K562 (cell line): ENCODE results near the gene SNX20. TPM values are rescaled to one million over a fixed set of nuclear protein-coding genes. Genes with fewer than 3 reads are reported as not detected.

Experiments used
- ATF1 ChIP-seq, 2 experiments: fragments of 450-650 bp in 1 of 2; IDR thresholded peaks; 2 replicates each; pipeline ENCODE4 v1.6.1; 2016; ENCODE audit warnings: missing compliant biosample characterization in 1 of 2, missing genetic modification characterization in 1 of 2
- COPS2 ChIP-seq: fragments of 450-650 bp; conservative IDR thresholded peaks from 2 replicates; pipeline ENCODE4 v1.6.1; 2016; ENCODE audit warnings: mild to moderate bottlenecking, moderate library complexity
- CREM ChIP-seq: IDR thresholded peaks from 2 replicates; pipeline ENCODE4 v1.6.1; 2014; ENCODE audit warnings: antibody characterized with exemption, low read depth
- GABPB1 ChIP-seq: sonication (generic); formaldehyde crosslinking; IDR thresholded peaks from 2 replicates; pipeline ENCODE4 v1.8.0; 2022; ENCODE audit warnings: mild to moderate bottlenecking, missing genetic modification reagents
- GABPB2 ChIP-seq: fragments of 250-450 bp; sonication (Bioruptor Pico); conservative IDR thresholded peaks from 2 replicates; pipeline ENCODE4 v1.5.1; 2021; ENCODE audit warnings: mild to moderate bottlenecking
- SMARCE1 ChIP-seq: fragments of 450-650 bp; IDR thresholded peaks from 2 replicates; pipeline ENCODE4 v1.7.1; 2016; ENCODE audit warnings: mild to moderate bottlenecking
- SPI1 ChIP-seq: IDR thresholded peaks from 2 replicates; pipeline ENCODE4 v1.6.1; 2011; ENCODE audit warnings: low read depth, low read length, control low read depth, borderline replicate concordance
- TARDBP ChIP-seq: fragments of 450-650 bp; IDR thresholded peaks from 2 replicates; pipeline ENCODE4 v1.6.1; 2016
- ZBTB2 ChIP-seq: fragments of 450-650 bp; IDR thresholded peaks from 2 replicates; pipeline ENCODE4 v1.6.1; 2016; ENCODE audit warnings: antibody characterized with exemption
- ZNF318 ChIP-seq, 2 experiments: fragments of 450-650 bp; IDR thresholded peaks; 2 replicates each; pipeline ENCODE4 v1.6.1; 2016; ENCODE audit warnings: mild to moderate bottlenecking in 2 of 2, borderline replicate concordance in 1 of 2, low read depth in 1 of 2, moderate library complexity in 1 of 2
- ZNF592 ChIP-seq: fragments of 450-650 bp; IDR thresholded peaks from 2 replicates; pipeline ENCODE4 v1.6.1; 2017; ENCODE audit warnings: antibody characterized with exemption, mild to moderate bottlenecking
- polyA plus RNA-seq, 8 experiments: library from polyadenylated mRNA; depleted of rRNA in 4 of 8; stranded (reverse) in 5 of 8; unstranded in 3 of 8; fragments of >200 nt; fragmentation: Nextera tagmentation in 2 of 8; fragmentation: Illumina TruSeq in 1 of 8; extraction: Ambion mirVana in 2 of 8; extraction: Trizol in 1 of 8; gene quantifications; 2 replicates each; pipeline versions ENCODE4 v1.2.1 to v1.2.3, GENCODE V29; 2011 to 2014; ENCODE audit warnings: inconsistent platforms in 1 of 8, missing spikeins in 1 of 8
- total RNA-seq, 7 experiments: library from RNA; depleted of rRNA in 6 of 7; stranded (reverse); fragments of >200 nt in 6 of 7; fragmentation: Illumina TruSeq in 2 of 7; extraction: Trizol in 2 of 7; gene quantifications; 2 replicates each; pipeline versions ENCODE4 v1.2.1 to v1.2.3, GENCODE V29; 2011 to 2021; ENCODE audit warnings: low replicate concordance in 1 of 7
- TF ChIP-seq, protein P1 (sequence below), 2 experiments: fragments of 450-650 bp in 1 of 2; sonication (generic) in 1 of 2; formaldehyde crosslinking in 1 of 2; IDR thresholded peaks in 1 of 2; conservative IDR thresholded peaks in 1 of 2; 2 replicates each; pipeline versions ENCODE4 v1.6.1 to v1.8.1; 2016 to 2023; ENCODE audit warnings: mild to moderate bottlenecking in 2 of 2, moderate library complexity in 2 of 2, inconsistent platforms in 1 of 2, missing genetic modification reagents in 1 of 2

Gene SNX20
- total and polyA plus RNA-seq, 9 of the 15 experiments (the other 6 are each of a cell fraction or from before 2014, with no cell fraction given): 0.04 to 0.07 TPM; not detected in 7

DNA sequence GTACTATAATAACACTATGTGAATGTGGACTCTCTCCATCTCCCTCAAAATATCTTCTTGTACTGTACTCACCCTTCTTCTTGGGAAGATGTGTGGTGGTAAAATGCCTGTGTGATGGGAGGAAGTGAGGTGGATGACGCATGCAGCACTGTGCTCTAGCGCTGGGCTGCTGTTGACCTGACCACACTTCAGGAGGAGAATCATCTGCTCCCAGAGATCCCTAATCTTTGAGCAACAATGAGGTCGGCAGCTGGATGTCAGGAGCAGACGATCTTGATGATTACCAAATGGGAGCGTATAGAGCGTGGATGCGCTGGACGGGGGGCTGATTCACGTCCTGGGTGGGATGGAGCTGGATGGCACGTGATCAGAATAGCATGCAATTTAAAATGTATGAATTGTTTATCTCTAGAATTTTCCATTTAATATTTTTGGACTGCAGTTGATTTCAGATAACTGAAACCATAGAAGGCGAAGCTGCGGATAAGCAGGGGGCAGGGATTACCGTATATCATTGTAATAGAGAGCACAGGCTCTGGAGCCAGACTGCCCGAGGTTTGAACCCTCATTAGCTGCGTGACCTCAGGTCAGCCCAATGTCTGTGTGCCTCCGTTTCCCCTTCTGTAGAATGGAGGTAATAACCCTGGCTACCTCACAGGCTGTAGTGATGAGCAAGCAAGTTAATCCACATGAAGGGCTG, 37.1 kb upstream of the SNX20 start (continued):
- TF ChIP-seq ZNF318 (IDR thresholded peaks at IDR 0.05; ENCODE audit: borderline replicate concordance in 1 of 2, low read depth in 1 of 2) (no peak), GABPB1 (CRISPR knock-in tag) (no peak), TARDBP (no peak), ZNF592 (no peak), GABPB2 (CRISPR knock-in tag) (no peak), ZBTB2 (no peak), SPI1 (peak; percentile 37; the same call in 1 of the 2 replicates), SMARCE1 (no peak), COPS2 (no peak), CREM (no peak), ATF1 (CRISPR knock-in tag; IDR thresholded peaks at IDR 0.05) (no peak), ATF1 (tag; IDR thresholded peaks at IDR 0.05) (0 out of 2 replicates have a peak, but pooled peaks have one; percentile 14)
- TF ChIP-seq, protein P1, sequence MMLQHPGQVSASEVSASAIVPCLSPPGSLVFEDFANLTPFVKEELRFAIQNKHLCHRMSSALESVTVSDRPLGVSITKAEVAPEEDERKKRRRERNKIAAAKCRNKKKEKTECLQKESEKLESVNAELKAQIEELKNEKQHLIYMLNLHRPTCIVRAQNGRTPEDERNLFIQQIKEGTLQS (IDR thresholded peaks at IDR 0.05): peak; percentile 21; the same call in 1 of the 2 replicates
- TF ChIP-seq, protein P1 (CRISPR knock-in tag; conservative IDR thresholded peaks at IDR 0.05): no peak
